ENCODE data around the gene GRIN2A.

DNA sequence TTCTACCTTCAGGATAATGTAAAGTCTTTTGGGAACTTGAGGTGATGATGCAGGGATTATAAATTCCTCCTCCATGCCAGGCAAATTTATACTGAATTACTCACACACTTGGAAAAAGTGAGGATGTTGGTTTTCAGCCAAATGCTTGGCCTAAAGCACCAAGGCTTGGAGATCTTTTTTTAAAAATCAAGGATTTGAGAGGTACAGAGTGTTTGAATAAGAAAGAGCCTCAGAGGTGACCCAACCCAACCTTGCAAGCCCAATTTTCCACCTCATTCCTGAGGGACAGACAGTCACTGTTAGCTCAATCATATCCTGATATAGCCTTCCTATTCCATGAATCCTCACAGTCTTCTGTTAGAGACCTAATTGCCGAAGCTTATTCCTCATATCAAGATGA is 14.0 kb downstream of the GRIN2A start:
- TF ChIP-seq, protein P1, sequence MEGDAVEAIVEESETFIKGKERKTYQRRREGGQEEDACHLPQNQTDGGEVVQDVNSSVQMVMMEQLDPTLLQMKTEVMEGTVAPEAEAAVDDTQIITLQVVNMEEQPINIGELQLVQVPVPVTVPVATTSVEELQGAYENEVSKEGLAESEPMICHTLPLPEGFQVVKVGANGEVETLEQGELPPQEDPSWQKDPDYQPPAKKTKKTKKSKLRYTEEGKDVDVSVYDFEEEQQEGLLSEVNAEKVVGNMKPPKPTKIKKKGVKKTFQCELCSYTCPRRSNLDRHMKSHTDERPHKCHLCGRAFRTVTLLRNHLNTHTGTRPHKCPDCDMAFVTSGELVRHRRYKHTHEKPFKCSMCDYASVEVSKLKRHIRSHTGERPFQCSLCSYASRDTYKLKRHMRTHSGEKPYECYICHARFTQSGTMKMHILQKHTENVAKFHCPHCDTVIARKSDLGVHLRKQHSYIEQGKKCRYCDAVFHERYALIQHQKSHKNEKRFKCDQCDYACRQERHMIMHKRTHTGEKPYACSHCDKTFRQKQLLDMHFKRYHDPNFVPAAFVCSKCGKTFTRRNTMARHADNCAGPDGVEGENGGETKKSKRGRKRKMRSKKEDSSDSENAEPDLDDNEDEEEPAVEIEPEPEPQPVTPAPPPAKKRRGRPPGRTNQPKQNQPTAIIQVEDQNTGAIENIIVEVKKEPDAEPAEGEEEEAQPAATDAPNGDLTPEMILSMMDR (IDR thresholded peaks at IDR 0.05) = no peak
- no peak for TF ChIP-seq POLR2A (IDR thresholded peaks at IDR 0.05)

All from Peyer's patch (tissue), 4 donors.